ENCODE results near the gene LNX1.
"Not testable (repeated sequence)": the region's sequence is repeated elsewhere in the genome, so short reads cannot be mapped to it uniquely, and the experiment has no call there.

The LNX1 gene

GRCh38 chr4:53480909-53481308 lies 110.4 kb downstream of the LNX1 start:
- TF ChIP-seq CTCF (IDR thresholded peaks at IDR 0.05; ENCODE audit: extremely low read depth, insufficient read depth, missing control alignments): no peak
- in situ Hi-C loops (cut with MboI; ENCODE audit: low pct_unique_long_range_greater_than_20kb, low sequenced_read_pairs, unreplicated experiment): no loop called here
- no peak for DNase-seq (ENCODE audit: low spot score)

- TF ChIP-seq CTCF (IDR thresholded peaks at IDR 0.05; ENCODE audit: extremely low read depth, insufficient read depth, missing control alignments): no peak
- in situ Hi-C loops (cut with MboI; ENCODE audit: low pct_unique_long_range_greater_than_20kb, low sequenced_read_pairs, unreplicated experiment): no loop called here
- DNase-seq (ENCODE audit: low spot score): no peak
Observed at GRCh38 chr4:53479736-53480525, 111.4 kb downstream of the LNX1 start.

GRCh38 chr4:53478671-53479456 lies 112.4 kb downstream of the LNX1 start:
- no peak for TF ChIP-seq CTCF (IDR thresholded peaks at IDR 0.05; ENCODE audit: extremely low read depth, insufficient read depth, missing control alignments)
- in situ Hi-C loops (cut with MboI; ENCODE audit: low pct_unique_long_range_greater_than_20kb, low sequenced_read_pairs, unreplicated experiment): no loop called here

GRCh38 chr4:53477636-53478035 lies 113.7 kb downstream of the LNX1 start:
- no peak for DNase-seq (ENCODE audit: low spot score)
- in situ Hi-C loops (cut with MboI; ENCODE audit: low pct_unique_long_range_greater_than_20kb, low sequenced_read_pairs, unreplicated experiment): no loop called here
- no peak for TF ChIP-seq CTCF (IDR thresholded peaks at IDR 0.05; ENCODE audit: extremely low read depth, insufficient read depth, missing control alignments)

More at GRCh38 chr4:53478671-53479456, 112.4 kb downstream of the LNX1 start:
- no peak for DNase-seq (ENCODE audit: low spot score)

- no peak for TF ChIP-seq CTCF (IDR thresholded peaks at IDR 0.05; ENCODE audit: extremely low read depth, insufficient read depth, missing control alignments)
- DNase-seq (ENCODE audit: low spot score): no peak
- in situ Hi-C loops (cut with MboI; ENCODE audit: low pct_unique_long_range_greater_than_20kb, low sequenced_read_pairs, unreplicated experiment): no loop called here
Observed at GRCh38 chr4:53477038-53477565, 114.2 kb downstream of the LNX1 start.

GRCh38 chr4:53476232-53477037 lies 114.9 kb downstream of the LNX1 start:
- no peak for TF ChIP-seq CTCF (IDR thresholded peaks at IDR 0.05; ENCODE audit: extremely low read depth, insufficient read depth, missing control alignments)
- DNase-seq (ENCODE audit: low spot score): no peak
- in situ Hi-C loops (cut with MboI; ENCODE audit: low pct_unique_long_range_greater_than_20kb, low sequenced_read_pairs, unreplicated experiment): no loop called here

- DNase-seq (ENCODE audit: low spot score); in situ Hi-C loops (cut with MboI; ENCODE audit: low pct_unique_long_range_greater_than_20kb, low sequenced_read_pairs, unreplicated experiment): not testable (repeated sequence)
Observed at GRCh38 chr4:53466576-53466975, 124.7 kb downstream of the LNX1 start.
